ENCODE results near the gene CHCHD3. TPM values are rescaled to one million over a fixed set of nuclear protein-coding genes. Genes with fewer than 3 reads are reported as not detected.

CHCHD3 gene
- total RNA-seq, 1 experiment from 2014 or later = 149 TPM

DNA sequence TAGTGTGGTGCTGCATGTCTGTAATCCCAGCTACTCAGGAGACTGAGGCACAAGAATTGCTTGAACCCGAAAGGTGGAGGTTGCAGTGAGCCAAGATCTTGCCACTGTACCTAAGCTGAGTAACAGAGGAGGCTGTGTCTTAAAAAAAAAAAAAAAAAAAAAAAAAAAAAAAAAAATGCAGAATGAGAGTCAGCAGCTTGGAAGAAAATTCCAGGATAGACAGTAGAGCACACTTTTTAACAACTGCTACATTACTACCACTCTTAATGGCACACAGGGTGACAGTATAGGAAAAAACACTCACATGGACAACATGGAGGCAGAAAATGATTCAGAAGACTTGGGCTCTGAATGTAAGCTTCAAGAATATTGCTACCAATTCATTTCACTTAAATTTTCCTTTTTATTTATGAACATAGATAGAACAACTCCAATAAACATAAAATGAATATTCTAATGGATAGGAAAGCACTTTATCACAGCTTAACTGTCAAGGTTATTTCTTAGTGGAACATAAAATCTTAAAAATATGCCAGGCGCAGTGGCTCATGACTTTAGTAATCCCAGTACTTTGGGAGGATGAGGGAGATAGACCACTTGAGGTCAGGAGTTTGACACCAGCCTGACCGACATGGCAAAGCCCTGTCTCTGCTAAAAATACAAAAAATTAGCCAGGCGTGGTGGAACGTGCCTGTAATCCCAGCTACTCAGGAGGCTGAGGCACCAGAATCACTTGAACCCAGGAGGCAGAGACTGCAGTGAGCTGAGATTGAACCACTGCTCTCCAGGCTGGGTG is 31.5 kb downstream of the CHCHD3 start:
- H3K27ac ChIP-seq (ENCODE audit: low read length) = no peak overlapping the region
- no peaks in the 10 kb centered on the region for H3K9me3 ChIP-seq (ENCODE audit: low read length)
- no peaks in the 10 kb centered on the region for H3F3A ChIP-seq (ENCODE audit: low read length, unreplicated experiment)
- H3K4me2 ChIP-seq (ENCODE audit: low read length) = no peak overlapping the region
- DNase-seq (no peak), ATAC-seq (no peak)
- no peaks in the 10 kb centered on the region for H3K27me3 ChIP-seq (ENCODE audit: low read length)
- peaks cover 70% of the 10 kb centered on the region for H3K79me2 ChIP-seq (ENCODE audit: low read length)
- TF ChIP-seq EZH2 (IDR thresholded peaks at IDR 0.05; ENCODE audit: low read length, unreplicated experiment) (no peak), CTCF (conservative IDR thresholded peaks at IDR 0.05; ENCODE audit: low read depth, low read length) (no peak), EZH2phosphoT487 (IDR thresholded peaks at IDR 0.05; ENCODE audit: borderline replicate concordance, low read length) (no peak)
- no peak overlapping the region for H3K9ac ChIP-seq (ENCODE audit: low read length)
- BruUV-seq (replicated peaks) = no TSS peak
- peaks cover 14% of the 10 kb centered on the region; the same call in 1 of the 2 replicates for H4K20me1 ChIP-seq (ENCODE audit: low read length)
- no peak overlapping the region for H2AFZ ChIP-seq (ENCODE audit: low read length)
- POLR2A ChIA-PET (ENCODE audit: unreplicated experiment) = no interaction called here
- no peaks in the 10 kb centered on the region for H3K36me3 ChIP-seq (ENCODE audit: low read depth, low read length)
- intact Hi-C loops (cut with micrococcal nuclease) = no loop called here
- CTCF ChIA-PET = interaction anchor here (1.3 kb wide), 1 partner anchor 32 kb away, joined by 3 read pairs; the partner anchor contains the start of gene CHCHD3
- H3K9me2 ChIP-seq (replicated peaks; ENCODE audit: low read length) = no peaks in the 10 kb centered on the region
- H3K4me3 ChIP-seq (ENCODE audit: low read length) = no peak overlapping the region
- H3K4me1 ChIP-seq (ENCODE audit: insufficient read depth, low read length) = peaks cover 13% of the 10 kb centered on the region

DNA sequence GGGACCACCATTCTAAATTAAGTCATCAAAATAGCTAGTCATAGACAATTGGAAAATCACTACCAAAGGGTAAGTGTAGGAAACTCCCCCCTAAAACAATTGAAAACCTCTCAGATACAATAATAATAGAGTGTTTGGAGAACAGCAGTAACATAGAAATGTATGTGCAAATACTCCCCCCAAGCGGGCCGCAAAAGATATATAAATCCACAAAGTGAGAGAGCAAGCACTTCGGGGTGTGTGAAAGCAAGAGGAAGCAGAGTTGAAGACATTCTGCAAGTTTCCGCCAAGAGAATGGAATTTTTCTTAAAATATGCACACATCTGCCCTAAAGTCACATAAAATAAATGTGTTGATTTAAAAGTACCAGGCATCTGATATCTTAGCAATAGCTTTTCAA is 33.3 kb downstream of the CHCHD3 start:
- TF ChIP-seq CTCF (conservative IDR thresholded peaks at IDR 0.05; ENCODE audit: low read depth, low read length) = no peak
- TF ChIP-seq EZH2 (IDR thresholded peaks at IDR 0.05; ENCODE audit: low read length, unreplicated experiment) = no peak
- no peak for TF ChIP-seq EZH2phosphoT487 (IDR thresholded peaks at IDR 0.05; ENCODE audit: borderline replicate concordance, low read length)

DNA sequence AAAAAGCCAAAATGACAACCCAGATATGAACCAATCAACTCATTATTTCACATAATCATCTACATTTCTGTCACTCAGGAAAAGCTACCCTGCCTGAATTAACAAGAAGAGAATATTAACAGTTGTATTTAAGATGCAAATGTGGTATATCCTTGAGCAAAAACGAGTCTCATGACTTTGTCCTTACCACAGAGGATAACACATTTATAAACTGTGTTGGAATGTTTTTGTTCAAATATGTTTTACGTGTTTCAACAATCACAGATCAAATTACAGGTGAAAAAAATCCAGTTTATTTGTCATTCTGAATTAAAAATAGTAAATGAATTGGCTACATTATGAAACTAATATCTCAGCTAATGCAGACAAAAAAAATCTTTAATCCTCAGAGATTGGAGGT is 34.6 kb downstream of the CHCHD3 start:
- TF ChIP-seq EZH2phosphoT487 (IDR thresholded peaks at IDR 0.05; ENCODE audit: borderline replicate concordance, low read length) (no peak), CTCF (conservative IDR thresholded peaks at IDR 0.05; ENCODE audit: low read depth, low read length) (no peak), EZH2 (IDR thresholded peaks at IDR 0.05; ENCODE audit: low read length, unreplicated experiment) (no peak)
- no peaks in the 10 kb centered on the region for H3K36me3 ChIP-seq (ENCODE audit: low read depth, low read length)
- H3K4me1 ChIP-seq (ENCODE audit: insufficient read depth, low read length) = no peaks in the 10 kb centered on the region
- H3K4me2 ChIP-seq (ENCODE audit: low read length) = no peak overlapping the region
- intact Hi-C loops (cut with micrococcal nuclease) = no loop called here
- H3K4me3 ChIP-seq (ENCODE audit: low read length) = no peak overlapping the region
- ChIA-PET POLR2A (ENCODE audit: unreplicated experiment) (no interaction called here), CTCF (no interaction called here)
- H3F3A ChIP-seq (ENCODE audit: low read length, unreplicated experiment) = no peaks in the 10 kb centered on the region
- H3K9ac ChIP-seq (ENCODE audit: low read length) = no peak overlapping the region
- no peaks in the 10 kb centered on the region for H3K9me3 ChIP-seq (ENCODE audit: low read length)
- no peak overlapping the region for H3K27ac ChIP-seq (ENCODE audit: low read length)
- 0 out of 2 replicates have a peak, but pooled peaks cover 9% of the 10 kb centered on the region for H4K20me1 ChIP-seq (ENCODE audit: low read length)
- H3K79me2 ChIP-seq (ENCODE audit: low read length) = peaks cover 50% of the 10 kb centered on the region
- no peaks in the 10 kb centered on the region for H3K27me3 ChIP-seq (ENCODE audit: low read length)
- no peaks in the 10 kb centered on the region for H3K9me2 ChIP-seq (replicated peaks; ENCODE audit: low read length)
- no TSS peak for BruUV-seq (replicated peaks)
- DNase-seq (no peak), ATAC-seq (no peak)
- H2AFZ ChIP-seq (ENCODE audit: low read length) = no peak overlapping the region

More for the DNA sequence above, 33.3 kb downstream of the CHCHD3 start:
- Histone ChIP-seq H3K79me2 (ENCODE audit: low read length) (peaks cover 61% of the 10 kb centered on the region), H3K9ac (ENCODE audit: low read length) (no peak overlapping the region), H2AFZ (ENCODE audit: low read length) (no peak overlapping the region), H3K9me2 (replicated peaks; ENCODE audit: low read length) (no peaks in the 10 kb centered on the region), H3F3A (ENCODE audit: low read length, unreplicated experiment) (no peaks in the 10 kb centered on the region), H3K27me3 (ENCODE audit: low read length) (no peaks in the 10 kb centered on the region), H3K4me1 (ENCODE audit: insufficient read depth, low read length) (peaks cover 6% of the 10 kb centered on the region), H3K4me2 (ENCODE audit: low read length) (no peak overlapping the region), H3K9me3 (ENCODE audit: low read length) (no peaks in the 10 kb centered on the region), H3K36me3 (ENCODE audit: low read depth, low read length) (no peaks in the 10 kb centered on the region), H3K27ac (ENCODE audit: low read length) (no peak overlapping the region), H4K20me1 (ENCODE audit: low read length) (peaks cover 9% of the 10 kb centered on the region; the same call in 1 of the 2 replicates), H3K4me3 (ENCODE audit: low read length) (no peak overlapping the region)
- POLR2A ChIA-PET (ENCODE audit: unreplicated experiment) = no interaction called here
- intact Hi-C loops (cut with micrococcal nuclease) = no loop called here
- CTCF ChIA-PET = no interaction called here
- BruUV-seq (replicated peaks) = no TSS peak
- no peak for ATAC-seq
- DNase-seq = no peak
